GM21619 (cell line): ENCODE results near the gene SYNGAP1.
A peak's percentile ranks its signal among the peaks of the same experiment; 100 is the strongest.
"Not testable (repeated sequence)": the region's sequence is repeated elsewhere in the genome, so short reads cannot be mapped to it uniquely, and the experiment has no call there.

Experiments
- ATAC-seq: cut with Tn5 transposase; IDR thresholded peaks from one replicate; pipeline ENCODE4 v1.9.1; 2021; ENCODE audit not compliant: unreplicated experiment

SYNGAP1 gene

DNA sequence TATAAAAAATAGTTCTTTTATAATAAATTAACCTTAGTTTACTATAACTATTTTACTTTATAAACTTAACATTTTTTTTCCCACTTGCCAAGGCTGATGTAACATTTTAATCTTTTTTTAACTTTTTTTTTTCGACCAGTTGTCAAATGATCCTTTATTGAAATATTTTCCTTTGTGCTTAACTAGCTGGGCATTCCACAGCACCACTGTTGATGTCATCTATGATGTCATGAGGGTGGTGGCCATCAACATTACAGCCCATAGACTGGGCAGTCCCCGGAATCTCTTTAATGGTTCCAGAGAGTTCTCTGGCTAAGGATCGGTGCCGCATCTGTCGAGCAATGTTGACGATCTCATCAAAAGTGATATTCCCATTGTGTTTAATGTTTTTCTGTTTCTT lies 20.0 kb upstream of the SYNGAP1 start:
- ATAC-seq, result not testable (repeated sequence)

DNA sequence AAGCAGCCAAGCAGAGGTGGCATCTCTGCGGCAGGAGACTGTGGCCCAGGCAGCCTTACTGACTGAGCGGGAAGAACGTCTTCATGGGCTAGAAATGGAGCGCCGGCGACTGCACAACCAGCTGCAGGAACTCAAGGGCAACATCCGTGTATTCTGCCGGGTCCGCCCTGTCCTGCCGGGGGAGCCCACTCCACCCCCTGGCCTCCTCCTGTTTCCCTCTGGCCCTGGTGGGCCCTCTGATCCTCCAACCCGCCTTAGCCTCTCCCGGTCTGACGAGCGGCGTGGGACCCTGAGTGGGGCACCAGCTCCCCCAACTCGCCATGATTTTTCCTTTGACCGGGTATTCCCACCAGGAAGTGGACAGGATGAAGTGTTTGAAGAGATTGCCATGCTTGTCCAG lies 15.0 kb upstream of the SYNGAP1 start:
- ATAC-seq, result no peak

DNA sequence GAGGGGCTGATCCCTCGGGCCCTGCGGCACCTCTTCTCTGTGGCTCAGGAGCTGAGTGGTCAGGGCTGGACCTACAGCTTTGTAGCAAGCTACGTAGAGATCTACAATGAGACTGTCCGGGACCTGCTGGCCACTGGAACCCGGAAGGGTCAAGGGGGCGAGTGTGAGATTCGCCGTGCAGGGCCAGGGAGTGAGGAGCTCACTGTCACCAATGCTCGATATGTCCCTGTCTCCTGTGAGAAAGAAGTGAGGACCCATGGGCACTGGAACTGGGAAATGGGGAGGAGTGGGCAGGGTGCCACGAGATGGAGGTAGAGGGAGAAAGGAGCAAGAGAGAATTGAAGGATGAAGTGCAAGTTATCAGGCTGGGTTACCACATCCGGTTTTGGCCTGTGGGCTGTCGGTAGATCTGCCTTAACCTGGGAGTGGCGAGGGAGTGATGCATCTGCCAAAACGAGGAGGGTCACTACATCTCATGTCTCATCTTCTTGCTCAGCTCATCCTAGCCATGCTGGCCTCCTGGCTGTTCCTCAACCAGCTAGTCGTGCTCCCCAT lies 14.4 kb upstream of the SYNGAP1 start:
- ATAC-seq, result no peak

DNA sequence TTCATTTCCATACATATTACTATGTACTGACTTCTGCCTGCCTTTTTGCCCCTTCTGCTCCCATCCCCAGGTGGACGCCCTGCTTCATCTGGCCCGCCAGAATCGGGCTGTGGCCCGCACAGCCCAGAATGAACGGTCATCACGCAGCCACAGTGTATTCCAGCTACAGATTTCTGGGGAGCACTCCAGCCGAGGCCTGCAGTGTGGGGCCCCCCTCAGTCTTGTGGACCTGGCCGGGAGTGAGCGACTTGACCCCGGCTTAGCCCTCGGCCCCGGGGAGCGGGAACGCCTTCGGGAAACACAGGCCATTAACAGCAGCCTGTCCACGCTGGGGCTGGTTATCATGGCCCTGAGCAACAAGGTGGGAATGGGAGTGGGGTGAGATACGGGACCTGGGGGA lies 13.7 kb upstream of the SYNGAP1 start:
- no peak for ATAC-seq

DNA sequence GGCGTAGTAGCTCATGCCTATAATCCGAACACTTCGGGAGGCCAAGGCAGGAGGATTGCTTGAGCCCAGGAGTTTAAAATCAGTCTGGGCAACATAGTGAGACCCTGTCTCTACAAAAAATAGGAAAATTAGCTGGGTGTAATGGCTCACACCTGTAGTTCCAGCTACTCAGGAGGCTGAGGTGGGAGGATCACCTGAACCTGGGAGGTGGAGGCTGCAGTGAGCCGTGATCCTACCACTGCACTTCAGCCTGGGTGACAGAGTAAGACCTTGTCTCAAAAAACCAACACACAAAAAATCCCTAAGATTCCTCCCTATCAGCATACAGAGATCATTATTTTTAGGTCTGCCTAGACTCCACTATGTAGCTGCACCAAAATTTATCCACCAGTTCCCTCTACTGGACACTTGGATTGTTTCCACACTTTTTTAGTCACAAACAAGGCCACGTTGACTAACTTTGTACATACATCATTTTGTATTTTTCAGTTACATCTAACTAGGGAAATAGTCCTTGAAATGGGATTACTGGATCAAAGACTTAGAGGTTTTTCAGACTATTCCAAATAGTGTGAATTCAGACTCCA lies 12.6 kb upstream of the SYNGAP1 start:
- no peak for ATAC-seq

DNA sequence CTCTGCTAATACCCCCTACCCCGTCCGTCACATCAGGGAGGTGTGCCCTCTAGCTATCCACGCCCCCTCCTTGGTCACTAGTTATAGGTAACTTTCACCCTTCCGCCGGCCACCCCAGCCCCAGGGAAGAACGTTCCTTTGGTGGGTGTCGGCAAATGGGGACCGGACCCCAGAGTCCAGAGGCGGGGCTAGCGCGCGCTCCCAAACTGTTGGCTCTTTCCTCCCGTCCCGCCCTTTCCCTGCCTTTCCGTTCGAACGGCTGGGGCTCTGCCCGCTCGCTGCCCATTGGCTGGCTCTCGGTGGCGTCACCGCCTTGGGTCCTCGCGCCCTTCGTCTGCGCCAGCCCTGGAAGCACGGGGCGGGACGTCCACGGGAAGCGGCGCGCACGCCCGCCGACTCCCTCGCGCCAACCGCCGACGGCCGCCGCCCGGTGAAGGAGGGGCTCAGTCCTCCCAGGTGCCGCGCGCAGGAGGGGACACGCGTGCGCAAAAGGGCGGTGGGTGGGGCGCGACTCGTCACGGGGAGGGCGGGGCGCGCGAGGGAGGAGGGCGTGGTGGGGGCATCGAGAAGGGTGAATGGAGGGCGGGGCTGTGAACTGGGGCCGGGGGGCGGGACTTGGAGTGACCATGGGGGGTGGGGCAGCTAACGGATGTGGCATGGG lies 9.7 kb upstream of the SYNGAP1 start:
- ATAC-seq, result peak; percentile 66

DNA sequence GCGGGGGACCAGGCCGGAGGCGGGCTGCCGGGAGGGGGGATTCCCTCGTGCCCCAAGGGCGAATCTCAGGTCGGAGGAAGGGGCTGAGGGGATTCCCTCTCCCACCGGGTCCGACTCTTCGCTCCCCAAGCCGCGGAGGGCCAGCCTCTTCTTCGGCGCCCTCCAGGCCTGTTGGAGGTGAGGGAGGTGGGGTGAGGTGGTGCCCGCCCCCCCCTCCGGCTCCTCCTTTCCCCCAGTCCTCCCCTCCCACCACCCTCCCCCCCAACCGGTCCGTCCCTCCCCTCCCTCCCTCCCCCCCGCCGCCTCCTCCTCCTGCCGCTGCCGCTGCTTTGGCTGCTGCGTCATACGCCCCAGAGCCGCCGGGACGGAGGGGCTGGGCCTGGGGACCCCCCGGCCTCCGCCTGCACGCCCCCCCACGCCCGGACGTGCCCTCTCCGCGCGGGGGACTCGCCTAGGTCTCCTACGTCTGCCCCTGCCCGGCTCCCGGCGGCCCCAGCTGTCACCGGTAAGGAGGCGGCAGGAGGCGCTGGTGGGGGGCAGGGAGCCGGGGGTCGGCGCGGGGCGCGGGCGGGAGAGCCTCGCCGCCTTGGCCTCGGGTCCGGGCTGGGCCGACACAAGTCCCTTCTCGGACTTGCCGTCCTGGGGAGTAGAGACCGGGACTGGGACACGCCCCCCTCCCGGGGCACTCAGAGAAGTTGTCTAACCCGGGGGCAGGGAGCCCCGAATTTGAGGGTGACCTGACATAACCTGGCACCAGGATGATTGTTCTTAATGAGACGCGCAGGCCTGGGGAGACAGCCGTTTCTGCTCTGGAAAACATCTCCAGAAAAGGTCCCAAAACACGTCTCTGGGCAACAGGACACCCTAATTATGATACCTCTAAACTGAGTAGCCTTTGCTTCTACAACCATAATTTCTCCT lies 8.9 kb upstream of the SYNGAP1 start, which contains the start of gene PHF1:
TSS of gene PHF1 (plus strand) at position 304 of the 921 bp plus-strand sequence. CDS start 1,250 bp downstream, outside the sequence.
- peak; percentile 42 for ATAC-seq

DNA sequence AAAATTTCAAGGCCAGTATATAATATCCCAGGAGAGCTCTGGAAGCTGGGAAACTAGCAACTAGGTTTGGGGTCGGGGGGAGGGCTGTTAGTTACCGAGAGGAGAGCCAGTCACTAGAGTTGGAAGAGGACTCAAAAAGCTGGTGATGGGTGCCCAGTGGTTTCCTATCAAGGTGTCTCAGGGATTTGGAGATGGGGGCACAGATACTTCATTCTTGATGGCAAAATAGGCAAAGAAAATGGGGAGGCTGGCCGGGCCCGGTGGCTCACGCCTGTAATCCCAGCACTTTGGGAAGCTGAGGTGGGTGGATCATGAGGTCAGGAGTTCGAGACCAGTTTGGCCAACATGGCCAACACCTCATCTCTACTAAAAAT lies 8.2 kb upstream of the SYNGAP1 start:
- ATAC-seq, result no peak

DNA sequence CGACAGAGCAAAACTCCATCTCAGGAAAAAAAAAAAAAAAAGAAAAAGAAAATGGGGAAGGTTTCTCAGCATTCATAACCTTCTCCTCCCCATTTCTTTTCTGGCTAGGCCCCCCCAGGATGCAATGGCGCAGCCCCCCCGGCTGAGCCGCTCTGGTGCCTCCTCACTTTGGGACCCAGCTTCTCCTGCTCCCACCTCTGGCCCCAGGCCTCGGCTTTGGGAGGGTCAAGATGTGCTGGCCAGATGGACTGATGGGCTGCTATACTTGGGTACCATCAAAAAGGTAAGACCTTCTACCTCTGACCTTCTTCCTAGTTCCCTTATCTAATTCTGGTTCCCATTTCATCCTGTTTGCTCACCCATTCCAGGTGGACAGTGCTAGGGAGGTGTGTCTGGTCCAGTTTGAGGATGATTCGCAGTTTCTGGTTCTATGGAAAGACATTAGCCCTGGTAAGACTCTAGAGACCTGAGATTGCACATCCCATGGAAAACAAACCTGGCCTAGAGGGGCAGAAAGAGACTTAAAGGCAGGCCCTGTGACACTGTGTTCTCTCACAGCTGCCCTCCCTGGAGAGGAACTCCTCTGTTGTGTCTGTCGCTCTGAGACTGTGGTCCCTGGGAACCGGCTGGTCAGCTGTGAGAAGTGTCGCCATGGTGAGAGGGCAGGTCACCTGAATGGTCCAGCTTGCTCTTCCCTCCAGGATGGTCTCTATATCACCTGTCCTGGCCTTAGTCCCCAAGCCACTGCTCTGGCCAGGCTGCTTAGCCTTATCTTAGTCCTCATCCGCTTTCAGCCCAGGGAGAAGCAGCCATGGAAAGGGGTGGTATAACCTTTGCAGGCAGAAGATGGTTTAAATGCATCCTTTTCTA lies 7.5 kb upstream of the SYNGAP1 start:
- ATAC-seq, result no peak

DNA sequence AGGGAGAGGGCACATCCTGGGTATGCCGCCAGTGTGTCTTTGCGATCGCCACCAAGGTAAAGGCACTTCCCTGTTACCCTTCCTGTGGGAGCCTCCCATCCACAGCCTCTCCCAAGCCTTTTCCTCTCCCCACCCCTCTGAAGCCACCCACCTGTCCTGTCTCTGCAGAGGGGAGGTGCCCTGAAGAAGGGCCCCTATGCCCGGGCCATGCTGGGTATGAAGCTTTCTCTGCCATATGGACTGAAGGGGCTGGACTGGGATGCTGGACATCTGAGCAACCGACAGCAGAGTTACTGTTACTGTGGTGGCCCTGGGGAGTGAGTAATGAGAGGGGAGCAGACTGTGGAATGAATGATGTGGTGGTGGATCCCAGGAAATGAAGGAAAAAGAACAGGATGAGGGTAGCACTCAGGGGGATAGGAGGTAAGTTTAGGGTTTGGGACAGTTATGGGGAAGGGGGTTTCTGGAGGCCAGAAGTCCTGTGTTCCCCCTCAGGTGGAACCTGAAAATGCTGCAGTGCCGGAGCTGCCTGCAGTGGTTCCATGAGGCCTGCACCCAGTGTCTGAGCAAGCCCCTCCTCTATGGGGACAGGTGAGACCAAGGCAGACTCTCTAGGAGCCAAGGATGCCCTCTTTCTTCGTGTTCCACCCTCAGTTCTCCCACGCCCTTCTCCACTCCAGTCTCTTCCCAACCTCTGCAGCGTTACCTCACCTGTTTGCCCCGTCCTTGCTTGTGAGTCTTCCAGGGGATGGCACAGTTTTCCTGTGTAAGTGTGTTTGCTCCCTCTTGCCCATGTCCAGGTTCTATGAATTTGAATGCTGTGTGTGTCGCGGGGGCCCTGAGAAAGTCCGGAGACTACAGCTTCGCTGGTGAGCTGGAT lies 6.4 kb upstream of the SYNGAP1 start:
- no peak for ATAC-seq

DNA sequence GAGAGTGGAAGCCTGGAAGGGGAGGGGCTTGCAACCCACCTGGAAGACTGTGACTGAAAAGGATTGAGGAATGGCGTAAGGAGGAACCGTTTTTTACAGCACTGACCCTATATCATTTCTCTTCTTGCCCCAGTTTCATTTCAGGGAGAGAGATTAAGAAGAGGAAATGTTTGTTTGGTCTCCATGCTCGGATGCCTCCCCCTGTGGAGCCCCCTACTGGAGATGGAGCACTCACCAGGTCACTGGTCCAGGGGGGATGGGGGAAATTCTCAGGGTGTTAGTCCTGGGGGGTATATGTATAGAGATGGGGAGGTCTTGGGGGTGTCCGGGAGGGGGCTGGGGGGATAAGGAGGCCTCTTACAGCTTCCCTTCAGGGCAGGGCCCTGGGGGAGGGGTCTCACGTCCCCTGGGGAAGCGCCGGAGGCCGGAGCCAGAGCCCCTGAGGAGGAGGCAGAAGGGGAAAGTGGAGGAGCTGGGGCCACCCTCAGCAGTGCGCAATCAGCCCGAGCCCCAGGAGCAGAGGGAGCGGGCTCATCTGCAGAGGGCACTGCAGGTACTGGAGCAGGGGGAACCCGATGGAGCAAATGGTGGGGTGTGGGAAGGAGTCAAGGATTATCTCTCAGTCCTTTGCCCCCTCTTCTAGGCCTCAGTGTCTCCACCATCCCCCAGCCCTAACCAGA lies 5.1 kb upstream of the SYNGAP1 start:
- no peak for ATAC-seq

DNA sequence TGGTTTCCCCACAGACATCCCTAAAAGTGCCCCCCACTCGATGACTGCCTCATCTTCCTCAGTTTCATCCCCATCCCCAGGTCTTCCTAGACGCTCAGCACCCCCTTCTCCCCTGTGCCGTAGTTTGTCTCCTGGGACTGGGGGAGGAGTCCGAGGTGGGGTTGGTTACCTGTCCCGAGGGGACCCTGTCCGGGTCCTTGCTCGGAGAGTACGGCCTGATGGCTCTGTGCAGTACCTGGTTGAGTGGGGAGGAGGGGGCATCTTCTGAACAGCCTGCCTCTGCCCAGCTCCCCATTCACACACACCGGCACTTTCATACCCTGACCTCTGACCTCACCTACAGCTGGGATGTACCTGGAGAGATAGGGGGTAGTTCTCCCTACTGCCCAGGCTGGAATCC lies 4.0 kb upstream of the SYNGAP1 start:
- no peak for ATAC-seq

DNA sequence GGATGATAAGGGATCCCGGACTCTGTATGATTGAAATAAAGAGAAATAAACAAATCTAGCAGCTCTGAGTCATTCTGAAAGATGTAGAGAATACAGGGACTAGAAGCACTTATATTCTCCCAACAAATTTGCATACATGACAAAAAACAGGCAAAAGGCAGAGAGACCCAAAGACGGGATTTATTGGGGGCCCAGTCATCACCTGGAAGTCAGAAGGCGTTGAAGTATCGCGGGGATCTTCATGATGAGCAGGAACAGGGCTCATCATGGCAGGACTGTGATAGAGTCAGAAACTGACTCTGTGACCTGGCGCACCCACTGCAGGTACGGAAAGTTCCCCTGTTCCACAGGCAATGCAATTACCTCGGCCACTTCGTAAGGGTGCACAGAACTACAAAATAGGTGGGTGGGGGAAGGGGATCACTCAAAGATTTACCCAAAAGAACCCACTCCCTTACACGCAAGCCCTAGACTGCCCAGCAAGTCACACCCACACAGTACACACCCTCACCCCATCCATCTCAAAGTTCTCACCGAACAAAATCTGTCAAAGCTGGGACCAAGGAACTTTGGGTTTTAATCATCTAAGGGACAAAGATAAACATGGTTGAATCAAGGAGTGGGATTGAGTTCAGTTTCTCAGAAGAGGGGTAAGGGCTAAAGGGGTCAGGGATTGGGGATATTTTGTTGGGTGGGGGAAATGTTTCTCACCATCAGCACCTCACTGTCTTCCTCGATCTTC lies 3.3 kb upstream of the SYNGAP1 start:
- no peak for ATAC-seq

DNA sequence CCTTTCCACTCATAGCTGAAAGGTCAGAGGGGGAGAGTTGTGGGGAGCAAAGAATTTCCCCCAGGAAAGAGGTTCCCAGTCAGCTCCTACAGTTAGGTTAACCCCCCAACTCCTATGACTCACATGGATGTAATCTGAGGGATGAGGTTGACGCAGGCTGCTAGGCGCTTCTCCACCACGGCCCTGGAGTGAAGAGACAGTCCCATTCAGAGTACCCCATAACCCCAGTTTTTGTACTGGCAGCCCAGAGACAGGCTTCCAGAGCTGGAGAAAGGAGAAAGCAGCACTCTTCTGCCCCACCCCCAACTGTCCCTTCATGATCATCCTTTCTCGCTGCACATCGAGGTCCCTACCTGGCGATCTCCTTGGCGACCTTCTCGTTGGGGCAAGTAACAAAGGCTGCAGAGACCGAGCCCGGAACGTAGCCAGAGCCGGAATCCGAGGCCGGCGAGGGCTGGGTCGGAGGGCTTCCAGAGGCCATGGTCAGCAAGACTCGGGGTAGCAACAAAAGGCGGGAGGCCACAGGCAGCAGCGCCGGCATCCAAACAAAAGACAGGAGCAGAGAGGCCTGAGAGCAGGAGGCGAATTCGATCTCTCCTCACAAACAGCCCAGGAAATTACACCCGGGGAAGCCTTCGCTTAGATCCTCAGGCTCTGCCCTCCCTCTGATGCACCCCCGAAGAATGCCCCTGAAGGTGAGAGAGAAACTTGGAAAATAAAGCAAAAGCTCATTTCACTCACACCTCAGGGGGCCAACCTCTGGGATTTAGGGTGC lies 2.5 kb upstream of the SYNGAP1 start:
- ATAC-seq, result no peak

DNA sequence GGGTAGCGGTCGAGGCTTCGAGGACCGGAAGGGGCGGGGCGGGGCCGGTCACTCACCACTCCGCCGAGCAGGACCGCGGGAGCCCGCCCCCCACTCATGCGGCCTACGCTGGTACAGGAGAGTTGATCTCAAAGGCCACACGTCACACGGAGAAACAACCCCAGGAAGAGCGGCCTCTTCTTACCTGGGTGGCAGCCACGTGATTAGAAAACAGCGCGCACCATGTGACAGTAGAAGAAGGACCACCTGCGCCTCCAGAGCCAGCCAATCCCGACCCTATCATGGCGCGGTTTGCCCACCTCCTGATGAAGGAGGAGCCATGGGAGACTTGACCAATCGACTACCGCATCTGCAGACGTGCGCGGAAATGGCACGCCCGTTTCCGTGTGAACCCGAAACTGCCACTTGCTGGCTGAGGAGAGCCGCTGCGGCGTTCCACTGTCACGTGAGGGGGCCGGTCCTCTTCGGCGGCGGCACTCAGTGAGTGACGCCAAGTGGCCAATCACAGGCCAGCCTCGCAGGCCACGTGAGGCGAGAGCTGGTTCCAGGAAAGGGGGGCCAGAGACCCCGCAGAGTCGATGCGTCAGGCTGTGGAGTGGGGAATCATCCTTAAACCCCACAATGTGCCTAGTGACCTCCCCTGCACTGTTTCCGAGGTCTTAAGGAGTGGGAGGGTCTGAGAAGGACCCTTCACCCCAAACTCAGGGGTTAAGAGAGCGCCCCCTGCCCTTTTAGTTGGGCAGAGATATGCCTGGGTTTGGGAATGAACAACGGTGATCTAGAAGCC lies 1.8 kb upstream of the SYNGAP1 start, which contains the start of gene CUTA:
TSS of gene CUTA (minus strand) at position 205 of the 787 bp plus-strand sequence. CDS start at position 98, 107 bp downstream.
- ATAC-seq, result peak; percentile 82

DNA sequence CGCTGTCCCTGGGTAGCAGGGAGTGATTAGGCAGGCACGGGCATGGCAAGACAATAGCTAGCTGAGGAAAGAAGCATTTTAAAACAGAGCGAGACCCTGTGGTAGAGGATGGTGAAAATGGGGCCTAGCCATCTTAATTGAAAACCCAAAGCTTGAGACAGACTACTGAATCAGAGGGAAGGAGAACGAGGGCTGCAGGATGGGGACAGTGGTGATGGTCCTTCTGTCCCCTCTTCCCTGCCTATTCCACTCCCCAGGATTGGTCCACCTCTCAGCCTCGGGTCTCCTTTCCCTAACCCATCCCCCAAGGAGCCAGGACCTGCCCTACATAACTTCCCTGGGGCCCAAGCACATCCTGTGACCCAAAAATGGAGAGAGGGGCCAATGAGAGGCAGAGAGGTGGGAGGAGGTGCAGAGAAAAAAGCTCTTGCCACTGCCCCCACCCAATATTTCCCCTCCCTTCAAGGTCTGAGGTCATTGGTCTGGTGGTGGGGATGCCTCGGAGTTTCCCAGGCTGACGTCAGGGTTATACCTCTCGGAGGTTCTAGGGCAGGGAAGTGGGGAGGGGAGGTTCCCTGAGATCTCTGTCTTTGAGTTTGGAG lies 1.1 kb upstream of the SYNGAP1 start:
- ATAC-seq, result no peak
